C1 segment of cervical spinal cord (tissue), 14 donors: ENCODE data around the gene PSME1.
"Not testable (repeated sequence)": the region's sequence is repeated elsewhere in the genome, so short reads cannot be mapped to it uniquely, and the experiment has no call there.

ENCODE experiments used
- DNase-seq, 14 donors: peaks; one replicate each; lab custom pipeline; 2025; lab: John Stamatoyannopoulos, UW

PSME1 gene

GRCh38 chr14:24103451-24103850, 32.5 kb upstream of the PSME1 start:
- no peak for DNase-seq

GRCh38 chr14:24105609-24106239, 30.3 kb upstream of the PSME1 start:
- not testable (repeated sequence) for DNase-seq

- no peak for DNase-seq
Observed at GRCh38 chr14:24106672-24107271, 29.2 kb upstream of the PSME1 start.

- DNase-seq = no peak
Observed at GRCh38 chr14:24108336-24108874, 27.6 kb upstream of the PSME1 start.

GRCh38 chr14:24110060-24110459, 25.9 kb upstream of the PSME1 start:
- no peak for DNase-seq

GRCh38 chr14:24110523-24110922, 25.5 kb upstream of the PSME1 start:
- DNase-seq = no peak

GRCh38 chr14:24113379-24113800, 22.6 kb upstream of the PSME1 start:
- DNase-seq = no peak

GRCh38 chr14:24113801-24114531, 22.0 kb upstream of the PSME1 start:
- DNase-seq = peak in 13 of 14 donors; percentile 59 to 98 (median 89)

GRCh38 chr14:24114532-24115421, 21.2 kb upstream of the PSME1 start, which contains the start of the genes DCAF11 and NRL:
DCAF11 (plus strand) TSS chr14:24114777; CDS start chr14:24115595, 818 bp downstream.
NRL (minus strand) TSS chr14:24114949; CDS start chr14:24082848, 32,101 bp downstream.
- DNase-seq = peak; percentile 96 to 100 (median 100)

- DNase-seq = peak in 1 of 14 donors; percentile 37
Observed at GRCh38 chr14:24115422-24116127, 20.4 kb upstream of the PSME1 start.

GRCh38 chr14:24116128-24116814, 19.7 kb upstream of the PSME1 start:
- DNase-seq = no peak

- no peak for DNase-seq
Observed at GRCh38 chr14:24117179-24117578, 18.8 kb upstream of the PSME1 start.

GRCh38 chr14:24119691-24120090, 16.3 kb upstream of the PSME1 start:
- no peak for DNase-seq

GRCh38 chr14:24121210-24121609, 14.8 kb upstream of the PSME1 start:
- DNase-seq = no peak

- DNase-seq = no peak
Observed at GRCh38 chr14:24122416-24122815, 13.6 kb upstream of the PSME1 start.

- DNase-seq = no peak
Observed at GRCh38 chr14:24122898-24123297, 13.1 kb upstream of the PSME1 start.

GRCh38 chr14:24123424-24124417, 12.3 kb upstream of the PSME1 start:
- no peak for DNase-seq

- DNase-seq = no peak
Observed at GRCh38 chr14:24126939-24127338, 9.1 kb upstream of the PSME1 start.

GRCh38 chr14:24127673-24128072, 8.3 kb upstream of the PSME1 start:
- DNase-seq = no peak
